Vagina (tissue), 2 donors: ENCODE data around the gene AKAP13. TPM values are rescaled to one million over a fixed set of nuclear protein-coding genes. Genes with fewer than 3 reads are reported as not detected.
A peak's percentile ranks its signal among the peaks of the same experiment; 100 is the strongest.

Experiments
- DNase-seq, 2 donors: peaks; one replicate each; pipeline ENCODE4 v3.0.0-alpha.2; 2017; ENCODE audit errors: extremely low spot score in 2 of 2
- H3K27ac ChIP-seq: fragments of 200-600 bp; sonication (generic); one replicate; pipeline ENCODE4 v1.5.1; 2019
- H3K27me3 ChIP-seq: fragments of 200-600 bp; sonication (generic); one replicate; pipeline ENCODE4 v1.5.1; 2019
- H3K36me3 ChIP-seq, 2 donors: fragments of 200-600 bp; sonication (generic); one replicate each; pipeline ENCODE4 v1.5.1; 2017 to 2019
- H3K4me1 ChIP-seq: fragments of 200-600 bp; sonication (generic); one replicate; pipeline ENCODE4 v1.5.1; 2019
- H3K4me3 ChIP-seq, 2 donors: fragments of 200-600 bp; sonication (generic); 1 replicate in 1 of 2; 2 replicates in 1 of 2; pipeline ENCODE4 v1.5.1; 2016 to 2019
- H3K9me3 ChIP-seq: fragments of 200-600 bp; sonication (generic); one replicate; pipeline ENCODE4 v1.5.1; 2019
- CTCF ChIP-seq, 3 experiments: fragments of 450-650 bp in 2 of 3; fragments of 200-600 bp in 1 of 3; sonication (generic) in 1 of 3; IDR thresholded peaks; one replicate each; pipeline ENCODE4 v1.5.1; 2017 to 2019; ENCODE audit warnings: antibody characterized with exemption in 3 of 3, mild to moderate bottlenecking in 2 of 3, moderate library complexity in 2 of 3
- POLR2A ChIP-seq, 2 donors: fragments of 450-650 bp; IDR thresholded peaks; one replicate each; pipeline ENCODE4 v1.6.1; 2017; ENCODE audit warnings: antibody characterized with exemption in 2 of 2, mild to moderate bottlenecking in 2 of 2, moderate library complexity in 2 of 2
- POLR2AphosphoS5 ChIP-seq, 2 donors: sonication (generic); formaldehyde crosslinking; IDR thresholded peaks; one replicate each; pipeline ENCODE4 v1.9.0; 2017; ENCODE audit warnings: antibody characterized with exemption in 2 of 2, mild to moderate bottlenecking in 2 of 2, low read depth in 1 of 2; ENCODE audit not compliant: insufficient read depth in 1 of 2
- intact Hi-C: fragments of 100-400 bp; cut with DNase I; formaldehyde crosslinking; loops from one replicate; pipeline ENCODE4 v1.15.1; 2023
- total RNA-seq: library from RNA; depleted of rRNA; stranded (reverse); fragments of >200 nt; gene quantifications from one replicate; pipeline ENCODE4 v1.2.3, GENCODE V29; 2016

Gene AKAP13
- total RNA-seq, 1 donor from 2014 or later, result 177 TPM

- intact Hi-C loops, result loop anchor here (5.0 kb wide), 1 partner anchor 40 kb away; no protein-coding TSS in a partner anchor
- H3K4me3 ChIP-seq, result no peak overlapping the region
Observed at GRCh38 chr15:85792102-85792731, 411.8 kb downstream of the AKAP13 start.

GRCh38 chr15:85792912-85793590, 412.6 kb downstream of the AKAP13 start:
- intact Hi-C loops, result loop anchor here (5.0 kb wide), 1 partner anchor 41 kb away; no protein-coding TSS in a partner anchor
- no peak for DNase-seq
- H3K4me1 ChIP-seq, result peaks cover 23% of the 10 kb centered on the region
- H3K27me3 ChIP-seq, result no peaks in the 10 kb centered on the region
- H3K27ac ChIP-seq, result peak overlapping the region; percentile 95
- H3K9me3 ChIP-seq, result no peaks in the 10 kb centered on the region
- peak overlapping the region; percentile 82 to 95 for H3K4me3 ChIP-seq
- H3K36me3 ChIP-seq, result no peaks in the 10 kb centered on the region
- TF ChIP-seq CTCF (IDR thresholded peaks at IDR 0.05), result no peak
- no peak for TF ChIP-seq POLR2A (IDR thresholded peaks at IDR 0.05)
- TF ChIP-seq POLR2AphosphoS5 (IDR thresholded peaks at IDR 0.05; ENCODE audit: insufficient read depth in 1 of 2, low read depth in 1 of 2), result no peak

More at GRCh38 chr15:85792102-85792731, 411.8 kb downstream of the AKAP13 start:
- Histone ChIP-seq H3K4me1 (peaks cover 23% of the 10 kb centered on the region), H3K27ac (no peak overlapping the region), H3K27me3 (no peaks in the 10 kb centered on the region), H3K36me3 (no peaks in the 10 kb centered on the region), H3K9me3 (no peaks in the 10 kb centered on the region)
- no peak for DNase-seq
- TF ChIP-seq CTCF (IDR thresholded peaks at IDR 0.05), result no peak
- TF ChIP-seq POLR2A (IDR thresholded peaks at IDR 0.05), result no peak
- TF ChIP-seq POLR2AphosphoS5 (IDR thresholded peaks at IDR 0.05; ENCODE audit: insufficient read depth in 1 of 2, low read depth in 1 of 2), result no peak

GRCh38 chr15:85793641-85794597, 413.5 kb downstream of the AKAP13 start:
- Histone ChIP-seq H3K27ac (peak overlapping the region; percentile 95), H3K4me3 (peak overlapping the region; percentile 82 to 95), H3K36me3 (no peaks in the 10 kb centered on the region), H3K9me3 (no peaks in the 10 kb centered on the region), H3K27me3 (no peaks in the 10 kb centered on the region), H3K4me1 (peaks cover 23% of the 10 kb centered on the region)
- intact Hi-C loops, result loop anchor here (5.0 kb wide), 1 partner anchor 42 kb away; no protein-coding TSS in a partner anchor
- no peak for DNase-seq
- TF ChIP-seq CTCF (IDR thresholded peaks at IDR 0.05), result no peak
- TF ChIP-seq POLR2A (IDR thresholded peaks at IDR 0.05), result no peak
- TF ChIP-seq POLR2AphosphoS5 (IDR thresholded peaks at IDR 0.05; ENCODE audit: insufficient read depth in 1 of 2, low read depth in 1 of 2), result no peak

- Histone ChIP-seq H3K4me1 (peaks cover 18% of the 10 kb centered on the region), H3K4me3 (peak within 1 kb of the TSS; percentile 82 to 95), H3K27me3 (no peaks in the 10 kb centered on the region), H3K27ac (peak within 1 kb of the TSS; percentile 95), H3K36me3 (no peaks in the 10 kb centered on the region), H3K9me3 (no peaks in the 10 kb centered on the region)
- intact Hi-C loops, result loop anchor here (5.0 kb wide), 1 partner anchor 42 kb away; no protein-coding TSS in a partner anchor
- TF ChIP-seq POLR2A (IDR thresholded peaks at IDR 0.05), result peak; percentile 56 to 86
- peak; percentile 35 to 82 for TF ChIP-seq POLR2AphosphoS5 (IDR thresholded peaks at IDR 0.05; ENCODE audit: insufficient read depth in 1 of 2, low read depth in 1 of 2)
- peak in 1 of 3 experiments; percentile 21 for TF ChIP-seq CTCF (IDR thresholded peaks at IDR 0.05)
- peak in 1 of 2 donors; percentile 97 for DNase-seq
Observed at GRCh38 chr15:85794598-85795336, 414.4 kb downstream of the AKAP13 start, which contains the start of gene KLHL25. Gene KLHL25, minus strand, starts transcription at chr15:85794925. Its CDS starts 25,115 bp downstream, at chr15:85769810.
